ENCODE results near the gene UBE2J2.

UBE2J2 gene

DNA sequence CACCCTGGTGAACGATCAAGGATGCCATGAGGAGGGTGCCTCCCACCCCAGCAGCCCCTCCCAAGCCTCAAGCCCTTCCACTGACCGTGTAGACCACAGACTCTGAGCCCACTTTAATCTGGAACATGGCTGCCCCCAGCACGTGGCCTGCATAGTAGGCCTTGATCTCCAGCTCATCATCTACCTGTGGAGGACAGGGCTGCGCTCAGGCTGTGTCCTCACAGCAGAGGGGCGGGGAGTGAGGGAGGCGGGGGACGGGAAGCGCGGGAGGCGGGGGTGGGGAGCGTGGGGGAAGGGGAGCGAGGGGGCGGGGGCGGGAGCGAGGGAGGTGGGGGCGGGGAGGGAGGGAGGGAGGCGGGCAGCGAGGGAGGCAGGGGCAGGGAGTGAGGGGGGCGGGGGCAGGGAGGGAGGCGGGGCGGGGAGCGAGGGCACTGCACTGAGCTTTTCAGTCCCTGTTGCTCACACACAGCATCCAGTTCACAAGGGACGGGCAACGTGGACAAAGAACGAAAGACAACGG lies 41.8 kb upstream of the UBE2J2 start:
- Histone ChIP-seq H3K9me2 (ENCODE audit: low read depth, low read length) (no peaks in the 10 kb centered on the region), H4K20me1 (ENCODE audit: insufficient read depth, low read length) (no peaks in the 10 kb centered on the region), H3K27ac (ENCODE audit: low read depth, low read length, poor library complexity, severe bottlenecking) (peak overlapping the region; percentile 49), H2AFZ (ENCODE audit: low read length) (no peak overlapping the region), H3K4me1 (ENCODE audit: insufficient read depth, low read length, severe bottlenecking) (peaks cover 5% of the 10 kb centered on the region), H3F3A (ENCODE audit: insufficient read depth, low read length) (no peaks in the 10 kb centered on the region), H3K4me2 (ENCODE audit: low read length) (no peak overlapping the region), H3K9me3 (ENCODE audit: low read length) (no peaks in the 10 kb centered on the region), H3K9ac (ENCODE audit: low read length) (no peak overlapping the region; the same call in 1 of the 2 replicates), H3K27me3 (ENCODE audit: insufficient read depth, low read length) (no peaks in the 10 kb centered on the region), H3K36me3 (ENCODE audit: insufficient read depth, low read length) (peaks cover 82% of the 10 kb centered on the region), H3K4me3 (ENCODE audit: low read depth, low read length, poor library complexity, severe bottlenecking) (no peak overlapping the region), H3K79me2 (ENCODE audit: insufficient read depth, low read length) (no peaks in the 10 kb centered on the region)
- TF ChIP-seq CTCF (IDR thresholded peaks at IDR 0.05; ENCODE audit: low read length): no peak
- no peak for TF ChIP-seq EZH2 (IDR thresholded peaks at IDR 0.05; ENCODE audit: borderline replicate concordance, low read length)

DNA sequence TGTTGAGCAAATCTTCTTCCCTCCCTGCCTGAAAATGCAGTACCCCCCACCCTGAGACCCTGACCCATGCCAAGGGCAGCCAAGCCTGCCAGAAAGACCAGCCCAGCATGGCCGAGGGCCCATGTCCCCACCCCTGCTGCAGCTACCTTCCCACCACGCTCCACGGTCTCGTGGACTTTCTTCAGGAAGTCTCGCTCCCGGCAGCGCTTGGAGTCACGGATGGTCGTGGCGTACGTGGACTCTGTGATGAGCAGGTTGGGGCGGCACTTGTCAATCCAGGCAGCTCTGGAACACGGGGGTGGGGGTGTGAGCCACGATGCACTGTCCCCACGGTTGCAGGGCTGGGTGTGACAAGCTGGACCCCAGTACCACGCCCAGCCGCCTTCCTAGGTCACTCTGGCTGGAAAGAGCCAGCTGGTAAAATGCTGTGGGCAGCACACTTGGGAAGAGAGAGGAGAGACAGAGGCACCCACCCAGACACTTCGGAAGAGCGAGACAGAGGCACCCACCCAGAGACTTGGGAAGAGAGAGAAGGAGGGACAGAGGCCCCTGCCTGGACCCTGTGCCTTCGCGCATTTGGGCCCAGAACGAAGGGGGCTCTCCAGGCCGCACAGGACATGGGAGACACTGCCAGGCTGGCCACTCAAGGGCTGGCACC lies 41.2 kb upstream of the UBE2J2 start:
- H3K4me1 ChIP-seq (ENCODE audit: insufficient read depth, low read length, severe bottlenecking): peaks cover 10% of the 10 kb centered on the region
- H4K20me1 ChIP-seq (ENCODE audit: insufficient read depth, low read length): no peaks in the 10 kb centered on the region
- no peaks in the 10 kb centered on the region for H3K9me2 ChIP-seq (ENCODE audit: low read depth, low read length)
- H3K79me2 ChIP-seq (ENCODE audit: insufficient read depth, low read length): no peaks in the 10 kb centered on the region
- no peak overlapping the region for H3K4me2 ChIP-seq (ENCODE audit: low read length)
- peaks cover 81% of the 10 kb centered on the region for H3K36me3 ChIP-seq (ENCODE audit: insufficient read depth, low read length)
- H3K9ac ChIP-seq (ENCODE audit: low read length): no peak overlapping the region; the same call in 1 of the 2 replicates
- H3K27ac ChIP-seq (ENCODE audit: low read depth, low read length, poor library complexity, severe bottlenecking): peak overlapping the region; percentile 49
- no peak overlapping the region for H3K4me3 ChIP-seq (ENCODE audit: low read depth, low read length, poor library complexity, severe bottlenecking)
- H3F3A ChIP-seq (ENCODE audit: insufficient read depth, low read length): no peaks in the 10 kb centered on the region
- no peak overlapping the region for H2AFZ ChIP-seq (ENCODE audit: low read length)
- no peaks in the 10 kb centered on the region for H3K9me3 ChIP-seq (ENCODE audit: low read length)
- TF ChIP-seq EZH2 (IDR thresholded peaks at IDR 0.05; ENCODE audit: borderline replicate concordance, low read length): no peak
- no peak for TF ChIP-seq CTCF (IDR thresholded peaks at IDR 0.05; ENCODE audit: low read length)
- H3K27me3 ChIP-seq (ENCODE audit: insufficient read depth, low read length): no peaks in the 10 kb centered on the region

DNA sequence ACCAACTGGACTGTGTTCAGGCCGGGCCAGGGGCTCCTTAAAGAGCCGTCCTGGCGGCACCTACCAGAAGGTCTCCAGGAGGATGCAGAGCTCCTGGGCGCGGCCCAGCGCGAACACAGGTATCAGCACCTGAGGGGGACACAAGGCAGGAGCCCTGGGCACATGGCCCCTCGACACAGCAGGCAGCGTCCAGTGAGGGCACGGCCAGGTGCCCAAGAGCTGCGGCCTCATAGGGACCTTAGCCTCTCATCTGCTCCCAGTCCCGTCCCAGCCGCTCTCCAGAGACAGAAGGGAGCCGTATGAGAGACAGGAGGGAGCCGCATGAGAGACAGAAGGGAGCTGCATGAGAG lies 40.6 kb upstream of the UBE2J2 start:
- Histone ChIP-seq H3K79me2 (ENCODE audit: insufficient read depth, low read length) (no peaks in the 10 kb centered on the region), H3K9me3 (ENCODE audit: low read length) (no peaks in the 10 kb centered on the region), H4K20me1 (ENCODE audit: insufficient read depth, low read length) (no peaks in the 10 kb centered on the region), H3K36me3 (ENCODE audit: insufficient read depth, low read length) (peaks cover 78% of the 10 kb centered on the region), H3K4me3 (ENCODE audit: low read depth, low read length, poor library complexity, severe bottlenecking) (no peak overlapping the region), H3K4me1 (ENCODE audit: insufficient read depth, low read length, severe bottlenecking) (peaks cover 16% of the 10 kb centered on the region), H3K9me2 (ENCODE audit: low read depth, low read length) (no peaks in the 10 kb centered on the region), H3K27me3 (ENCODE audit: insufficient read depth, low read length) (no peaks in the 10 kb centered on the region), H2AFZ (ENCODE audit: low read length) (no peak overlapping the region), H3K9ac (ENCODE audit: low read length) (no peak overlapping the region), H3K27ac (ENCODE audit: low read depth, low read length, poor library complexity, severe bottlenecking) (no peak overlapping the region), H3F3A (ENCODE audit: insufficient read depth, low read length) (no peaks in the 10 kb centered on the region), H3K4me2 (ENCODE audit: low read length) (no peak overlapping the region)
- no peak for TF ChIP-seq CTCF (IDR thresholded peaks at IDR 0.05; ENCODE audit: low read length)
- no peak for TF ChIP-seq EZH2 (IDR thresholded peaks at IDR 0.05; ENCODE audit: borderline replicate concordance, low read length)
